ENCODE data around the gene C9orf72. TPM values are rescaled to one million over a fixed set of nuclear protein-coding genes. Genes with fewer than 3 reads are reported as not detected.

C9orf72 gene
- total and polyA plus RNA-seq, 2 of the 13 experiments (the other 11 are each of a cell fraction or from before 2014, with no cell fraction given), result 3.1 to 5.9 TPM

DNA sequence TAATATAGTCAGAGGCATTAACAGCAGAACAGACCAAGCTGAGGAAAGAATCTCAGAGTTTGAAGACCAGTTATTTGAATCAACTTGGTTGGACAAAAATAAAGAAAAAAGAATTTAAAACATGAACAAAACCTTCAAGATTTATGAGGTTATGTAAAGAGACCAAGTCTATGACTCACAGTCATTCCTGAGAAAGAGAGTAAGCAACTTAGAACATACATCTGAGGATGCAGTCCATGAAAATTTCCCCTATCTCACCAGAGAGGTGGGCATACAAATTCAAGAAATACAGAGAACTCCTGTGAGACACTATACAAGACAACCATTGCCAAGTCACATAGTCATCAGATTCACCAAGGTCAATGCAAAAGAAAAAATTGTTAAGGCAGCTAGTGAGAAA lies 17.4 kb upstream of the C9orf72 start:
- BruUV-seq (replicated peaks), result no TSS peak
- no peaks in the 10 kb centered on the region for H3K4me1 ChIP-seq (ENCODE audit: insufficient read depth, low read length)
- intact Hi-C loops (cut with micrococcal nuclease; ENCODE audit: unreplicated experiment) (no loop called here), in situ Hi-C loops (cut with HindIII; ENCODE audit: extremely low pct_ligation_motif_present, low pct_unique_long_range_greater_than_20kb) (no loop called here)
- no peak for FAIRE-seq
- H3K9ac ChIP-seq (ENCODE audit: insufficient read depth, low read depth, low read length), result no peak overlapping the region
- no peaks in the 10 kb centered on the region for H4K20me1 ChIP-seq (ENCODE audit: insufficient read depth, low read length)
- H3K9me3 ChIP-seq (ENCODE audit: low read length), result no peaks in the 10 kb centered on the region
- no peak overlapping the region for H3K4me3 ChIP-seq (replicated peaks in 1 of 3; ENCODE audit: insufficient read depth in 1 of 3, low read depth in 2 of 3, low read length in 3 of 3)
- H2AFZ ChIP-seq (ENCODE audit: low read length), result no peak overlapping the region
- POLR2A ChIA-PET, result no interaction called here
- H3K27ac ChIP-seq (ENCODE audit: extremely low read length, insufficient read depth, low read length), result no peak overlapping the region
- ATAC-seq, result no peak
- H3K4me2 ChIP-seq (ENCODE audit: low read depth, low read length), result no peak overlapping the region
- no peaks in the 10 kb centered on the region for H3K79me2 ChIP-seq (ENCODE audit: insufficient read depth, low read length)
- TF ChIP-seq MEIS2 (CRISPR knock-in tag; IDR thresholded peaks at IDR 0.05) (no peak), BCLAF1 (IDR thresholded peaks at IDR 0.05) (no peak), KLF16 (CRISPR knock-in tag; IDR thresholded peaks at IDR 0.05) (no peak), ZSCAN21 (CRISPR knock-in tag; IDR thresholded peaks at IDR 0.05; ENCODE audit: borderline replicate concordance) (no peak), RORA (CRISPR knock-in tag; IDR thresholded peaks at IDR 0.05) (no peak), ZNF446 (CRISPR knock-in tag; IDR thresholded peaks at IDR 0.05) (no peak), FOXP1 (IDR thresholded peaks at IDR 0.05) (no peak), FOXP1 (CRISPR knock-in tag; IDR thresholded peaks at IDR 0.05) (no peak), SAP130 (CRISPR knock-in tag; IDR thresholded peaks at IDR 0.05; ENCODE audit: low read depth) (no peak), ZNF891 (CRISPR knock-in tag; IDR thresholded peaks at IDR 0.05) (no peak), KDM5B (CRISPR knock-in tag; IDR thresholded peaks at IDR 0.05; ENCODE audit: borderline replicate concordance) (no peak), ARNT (IDR thresholded peaks at IDR 0.05) (no peak), SNAPC2 (CRISPR knock-in tag; IDR thresholded peaks at IDR 0.05) (no peak), PHF5A (CRISPR knock-in tag; IDR thresholded peaks at IDR 0.05; ENCODE audit: low read depth, unreplicated experiment) (no peak), ZNF382 (CRISPR knock-in tag; IDR thresholded peaks at IDR 0.05; ENCODE audit: borderline replicate concordance) (no peak), ZSCAN25 (CRISPR knock-in tag; IDR thresholded peaks at IDR 0.05) (no peak), NFE2L2 (IDR thresholded peaks at IDR 0.05; ENCODE audit: low read length) (no peak)
- TF ChIP-seq, protein P1, sequence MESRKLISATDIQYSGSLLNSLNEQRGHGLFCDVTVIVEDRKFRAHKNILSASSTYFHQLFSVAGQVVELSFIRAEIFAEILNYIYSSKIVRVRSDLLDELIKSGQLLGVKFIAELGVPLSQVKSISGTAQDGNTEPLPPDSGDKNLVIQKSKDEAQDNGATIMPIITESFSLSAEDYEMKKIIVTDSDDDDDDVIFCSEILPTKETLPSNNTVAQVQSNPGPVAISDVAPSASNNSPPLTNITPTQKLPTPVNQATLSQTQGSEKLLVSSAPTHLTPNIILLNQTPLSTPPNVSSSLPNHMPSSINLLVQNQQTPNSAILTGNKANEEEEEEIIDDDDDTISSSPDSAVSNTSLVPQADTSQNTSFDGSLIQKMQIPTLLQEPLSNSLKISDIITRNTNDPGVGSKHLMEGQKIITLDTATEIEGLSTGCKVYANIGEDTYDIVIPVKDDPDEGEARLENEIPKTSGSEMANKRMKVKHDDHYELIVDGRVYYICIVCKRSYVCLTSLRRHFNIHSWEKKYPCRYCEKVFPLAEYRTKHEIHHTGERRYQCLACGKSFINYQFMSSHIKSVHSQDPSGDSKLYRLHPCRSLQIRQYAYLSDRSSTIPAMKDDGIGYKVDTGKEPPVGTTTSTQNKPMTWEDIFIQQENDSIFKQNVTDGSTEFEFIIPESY (CRISPR knock-in tag; IDR thresholded peaks at IDR 0.05), result no peak
- TF ChIP-seq, protein P2, sequence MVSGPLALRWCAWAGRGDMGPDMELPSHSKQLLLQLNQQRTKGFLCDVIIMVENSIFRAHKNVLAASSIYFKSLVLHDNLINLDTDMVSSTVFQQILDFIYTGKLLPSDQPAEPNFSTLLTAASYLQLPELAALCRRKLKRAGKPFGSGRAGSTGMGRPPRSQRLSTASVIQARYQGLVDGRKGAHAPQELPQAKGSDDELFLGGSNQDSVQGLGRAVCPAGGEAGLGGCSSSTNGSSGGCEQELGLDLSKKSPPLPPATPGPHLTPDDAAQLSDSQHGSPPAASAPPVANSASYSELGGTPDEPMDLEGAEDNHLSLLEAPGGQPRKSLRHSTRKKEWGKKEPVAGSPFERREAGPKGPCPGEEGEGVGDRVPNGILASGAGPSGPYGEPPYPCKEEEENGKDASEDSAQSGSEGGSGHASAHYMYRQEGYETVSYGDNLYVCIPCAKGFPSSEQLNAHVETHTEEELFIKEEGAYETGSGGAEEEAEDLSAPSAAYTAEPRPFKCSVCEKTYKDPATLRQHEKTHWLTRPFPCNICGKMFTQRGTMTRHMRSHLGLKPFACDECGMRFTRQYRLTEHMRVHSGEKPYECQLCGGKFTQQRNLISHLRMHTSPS (CRISPR knock-in tag; IDR thresholded peaks at IDR 0.05; ENCODE audit: low read depth), result no peak
- CTCF ChIA-PET (ENCODE audit: low intra/inter-chr PET ratio, low total read pairs), result no interaction called here
- no peaks in the 10 kb centered on the region for H3K36me3 ChIP-seq (replicated peaks in 1 of 2; ENCODE audit: control insufficient read depth in 1 of 2, insufficient read depth in 2 of 2, low read length in 2 of 2)
- no peaks in the 10 kb centered on the region for H3K27me3 ChIP-seq (ENCODE audit: control insufficient read depth in 1 of 2, insufficient read depth in 2 of 2, low read length in 2 of 2)
- no peak for DNase-seq (ENCODE audit: low spot score)

All from HepG2 (cell line).